HEK293 (cell line): ENCODE data around the gene ILRUN.

Experiments
- BCL11B ChIP-seq: fragments of 450-650 bp; formaldehyde crosslinking; IDR thresholded peaks from 2 replicates; pipeline ENCODE4 v1.5.1; 2016; ENCODE audit warnings: low read depth, missing biosample characterization, missing genetic modification characterization
- TCF7L2 ChIP-seq: IDR thresholded peaks from 2 replicates; pipeline ENCODE4 v1.6.1; 2011; ENCODE audit warnings: low read depth, mild to moderate bottlenecking, inconsistent platforms, low read length, moderate library complexity, borderline replicate concordance
- YY2 ChIP-seq: fragments of 450-650 bp; formaldehyde crosslinking; IDR thresholded peaks from 2 replicates; pipeline ENCODE4 v1.5.1; 2016; ENCODE audit warnings: missing biosample characterization, missing genetic modification characterization
- ZBTB10 ChIP-seq: fragments of 450-650 bp; formaldehyde crosslinking; IDR thresholded peaks from 2 replicates; pipeline ENCODE4 v1.5.1; 2016; ENCODE audit warnings: missing biosample characterization, missing genetic modification characterization
- ZBTB17 ChIP-seq: fragments of 450-650 bp; formaldehyde crosslinking; IDR thresholded peaks from 2 replicates; pipeline ENCODE4 v1.5.1; 2016; ENCODE audit warnings: missing biosample characterization, missing genetic modification characterization
- ZBTB6 ChIP-seq: fragments of 450-650 bp; formaldehyde crosslinking; IDR thresholded peaks from 2 replicates; pipeline ENCODE4 v1.5.1; 2017; ENCODE audit warnings: missing biosample characterization, missing genetic modification characterization
- ZFHX2 ChIP-seq: fragments of 450-650 bp; formaldehyde crosslinking; conservative IDR thresholded peaks from 2 replicates; pipeline ENCODE4 v1.5.1; 2016; ENCODE audit warnings: missing biosample characterization, missing genetic modification characterization
- ZFP69B ChIP-seq: fragments of 450-650 bp; formaldehyde crosslinking; IDR thresholded peaks from 2 replicates; pipeline ENCODE4 v1.5.1; 2016; ENCODE audit warnings: missing biosample characterization, missing genetic modification characterization
- ZNF10 ChIP-seq: fragments of 450-650 bp; formaldehyde crosslinking; IDR thresholded peaks from 2 replicates; pipeline ENCODE4 v1.5.1; 2017; ENCODE audit warnings: missing biosample characterization, missing genetic modification characterization
- ZNF133 ChIP-seq: fragments of 450-650 bp; formaldehyde crosslinking; IDR thresholded peaks from 2 replicates; pipeline ENCODE4 v1.5.1; 2016; ENCODE audit warnings: missing biosample characterization, missing genetic modification characterization
- ZNF146 ChIP-seq: fragments of 450-650 bp; formaldehyde crosslinking; IDR thresholded peaks from 2 replicates; pipeline ENCODE4 v1.5.1; 2016; ENCODE audit warnings: missing biosample characterization, missing genetic modification characterization
- ZNF148 ChIP-seq: fragments of 450-650 bp; formaldehyde crosslinking; IDR thresholded peaks from 2 replicates; pipeline ENCODE4 v1.5.0; 2017; ENCODE audit warnings: missing biosample characterization, missing genetic modification characterization, borderline replicate concordance
- ZNF169 ChIP-seq: fragments of 450-650 bp; formaldehyde crosslinking; IDR thresholded peaks from 2 replicates; pipeline ENCODE4 v1.5.1; 2016; ENCODE audit warnings: missing biosample characterization, missing genetic modification characterization
- ZNF214 ChIP-seq: fragments of 450-650 bp; formaldehyde crosslinking; IDR thresholded peaks from 2 replicates; pipeline ENCODE4 v1.5.1; 2017; ENCODE audit warnings: missing biosample characterization, mild to moderate bottlenecking, missing genetic modification characterization, borderline replicate concordance
- ZNF302 ChIP-seq: fragments of 450-650 bp; formaldehyde crosslinking; IDR thresholded peaks from 2 replicates; pipeline ENCODE4 v1.5.1; 2016; ENCODE audit warnings: missing biosample characterization, missing genetic modification characterization, low read depth
- ZNF335 ChIP-seq: fragments of 450-650 bp; formaldehyde crosslinking; conservative IDR thresholded peaks from 2 replicates; pipeline ENCODE4 v1.5.1; 2016; ENCODE audit warnings: missing biosample characterization, missing genetic modification characterization
- ZNF341 ChIP-seq: fragments of 450-650 bp; formaldehyde crosslinking; IDR thresholded peaks from 2 replicates; pipeline ENCODE4; 2016; ENCODE audit warnings: low read depth, missing biosample characterization, missing genetic modification characterization
- ZNF366 ChIP-seq: fragments of 450-650 bp; formaldehyde crosslinking; conservative IDR thresholded peaks from 2 replicates; pipeline ENCODE4 v1.5.1; 2016; ENCODE audit warnings: missing biosample characterization, missing genetic modification characterization
- ZNF37A ChIP-seq: fragments of 450-650 bp; IDR thresholded peaks from 2 replicates; pipeline ENCODE4 v1.5.1; 2018; ENCODE audit warnings: missing biosample characterization, missing genetic modification characterization
- ZNF473 ChIP-seq: fragments of 450-650 bp; formaldehyde crosslinking; IDR thresholded peaks from 2 replicates; pipeline ENCODE4 v1.5.1; 2017; ENCODE audit warnings: missing biosample characterization, missing genetic modification characterization
- ZNF501 ChIP-seq: fragments of 450-650 bp; formaldehyde crosslinking; IDR thresholded peaks from 2 replicates; pipeline ENCODE4 v1.5.1; 2016; ENCODE audit warnings: missing biosample characterization, missing genetic modification characterization
- ZNF513 ChIP-seq: fragments of 450-650 bp; IDR thresholded peaks from 2 replicates; pipeline ENCODE4 v1.5.1; 2018; ENCODE audit warnings: missing biosample characterization, missing genetic modification characterization
- ZNF521 ChIP-seq: fragments of 450-650 bp; formaldehyde crosslinking; IDR thresholded peaks from 2 replicates; pipeline ENCODE4 v1.5.1; 2017; ENCODE audit warnings: missing biosample characterization, mild to moderate bottlenecking, missing genetic modification characterization
- ZNF530 ChIP-seq: fragments of 450-650 bp; formaldehyde crosslinking; IDR thresholded peaks from 2 replicates; pipeline ENCODE4 v1.5.1; 2016; ENCODE audit warnings: low read depth, missing biosample characterization, missing genetic modification characterization
- ZNF549 ChIP-seq: fragments of 450-650 bp; IDR thresholded peaks from 2 replicates; pipeline ENCODE4 v1.5.1; 2018; ENCODE audit warnings: missing biosample characterization, missing genetic modification characterization, mild to moderate bottlenecking, inconsistent platforms, moderate library complexity
- ZNF555 ChIP-seq: fragments of 450-650 bp; formaldehyde crosslinking; conservative IDR thresholded peaks from 2 replicates; pipeline ENCODE4 v1.5.1; 2017; ENCODE audit warnings: missing biosample characterization, mild to moderate bottlenecking, missing genetic modification characterization, inconsistent platforms
- ZNF558 ChIP-seq: fragments of 450-650 bp; formaldehyde crosslinking; IDR thresholded peaks from 2 replicates; pipeline ENCODE4 v1.5.1; 2016; ENCODE audit warnings: missing biosample characterization, missing genetic modification characterization
- ZNF560 ChIP-seq: fragments of 450-650 bp; formaldehyde crosslinking; IDR thresholded peaks from 2 replicates; pipeline ENCODE4 v1.5.1; 2017; ENCODE audit warnings: missing biosample characterization, missing genetic modification characterization, borderline replicate concordance
- ZNF561 ChIP-seq: fragments of 450-650 bp; IDR thresholded peaks from 2 replicates; pipeline ENCODE4 v1.5.1; 2018; ENCODE audit warnings: missing biosample characterization, missing genetic modification characterization, borderline replicate concordance
- ZNF580 ChIP-seq: fragments of 450-650 bp; formaldehyde crosslinking; IDR thresholded peaks from 2 replicates; pipeline ENCODE4 v1.5.1; 2016; ENCODE audit warnings: missing biosample characterization, missing genetic modification characterization
- ZNF677 ChIP-seq: fragments of 450-650 bp; IDR thresholded peaks from 2 replicates; pipeline ENCODE4 v1.5.0; 2018; ENCODE audit warnings: missing biosample characterization, mild to moderate bottlenecking, missing genetic modification characterization, moderate library complexity
- ZNF792 ChIP-seq: fragments of 450-650 bp; formaldehyde crosslinking; IDR thresholded peaks from 2 replicates; pipeline ENCODE4 v1.5.1; 2016; ENCODE audit warnings: missing biosample characterization, missing genetic modification characterization
- ZSCAN23 ChIP-seq: fragments of 450-650 bp; formaldehyde crosslinking; IDR thresholded peaks from 2 replicates; pipeline ENCODE4 v1.5.1; 2016; ENCODE audit warnings: missing biosample characterization, missing genetic modification characterization
- ZXDB ChIP-seq: fragments of 450-650 bp; formaldehyde crosslinking; IDR thresholded peaks from 2 replicates; pipeline ENCODE4 v1.5.1; 2016; ENCODE audit warnings: missing biosample characterization, missing genetic modification characterization

The ILRUN gene

GRCh38 chr6:34656378-34657036 lies 40.1 kb downstream of the ILRUN start (continued):
- TF ChIP-seq BCL11B (tag by site-specific recombination) (0 out of 2 replicates have a peak, but pooled peaks have one; percentile 58), ZNF561 (tag by site-specific recombination) (no peak), ZNF10 (peak; percentile 70), ZXDB (tag by site-specific recombination) (peak; percentile 86), ZBTB6 (no peak), ZNF335 (0 out of 2 replicates have a peak, but pooled peaks have one; percentile 22), ZNF513 (tag by site-specific recombination) (no peak), YY2 (tag by site-specific recombination) (no peak), ZNF169 (tag by site-specific recombination) (no peak), ZNF580 (tag by site-specific recombination) (peak; percentile 66; the same call in 1 of the 2 replicates), TCF7L2 (peak; percentile 64), ZNF148 (no peak), ZNF521 (tag by site-specific recombination) (no peak), ZNF366 (peak; percentile 96), ZNF473 (tag by site-specific recombination) (no peak), ZNF302 (tag by site-specific recombination) (no peak), ZFHX2 (tag by site-specific recombination) (peak; percentile 69), ZFP69B (tag by site-specific recombination) (peak; percentile 72; the same call in 1 of the 2 replicates), ZNF214 (tag by site-specific recombination) (no peak), ZBTB10 (no peak; the same call in 1 of the 2 replicates), ZNF37A (tag by site-specific recombination) (no peak), ZNF677 (no peak), ZNF792 (tag by site-specific recombination) (no peak), ZNF530 (no peak), ZNF558 (tag by site-specific recombination) (peak; percentile 86), ZBTB17 (tag by site-specific recombination) (peak; percentile 84), ZSCAN23 (peak; percentile 89), ZNF133 (tag by site-specific recombination) (no peak), ZNF341 (tag by site-specific recombination) (no peak), ZNF501 (tag by site-specific recombination) (no peak), ZNF146 (tag by site-specific recombination) (no peak), ZNF549 (tag by site-specific recombination) (no peak), ZNF555 (tag by site-specific recombination) (no peak), ZNF560 (tag by site-specific recombination) (no peak)
